ENCODE results near the gene CCDC122. TPM values are rescaled to one million over a fixed set of nuclear protein-coding genes. Genes with fewer than 3 reads are reported as not detected.

Gene CCDC122
- total RNA-seq, 5 donors from 2014 or later (not counting 1 experiment from before 2014, with no cell fraction given), result 0.44 to 4.1 (median 0.78) TPM

DNA sequence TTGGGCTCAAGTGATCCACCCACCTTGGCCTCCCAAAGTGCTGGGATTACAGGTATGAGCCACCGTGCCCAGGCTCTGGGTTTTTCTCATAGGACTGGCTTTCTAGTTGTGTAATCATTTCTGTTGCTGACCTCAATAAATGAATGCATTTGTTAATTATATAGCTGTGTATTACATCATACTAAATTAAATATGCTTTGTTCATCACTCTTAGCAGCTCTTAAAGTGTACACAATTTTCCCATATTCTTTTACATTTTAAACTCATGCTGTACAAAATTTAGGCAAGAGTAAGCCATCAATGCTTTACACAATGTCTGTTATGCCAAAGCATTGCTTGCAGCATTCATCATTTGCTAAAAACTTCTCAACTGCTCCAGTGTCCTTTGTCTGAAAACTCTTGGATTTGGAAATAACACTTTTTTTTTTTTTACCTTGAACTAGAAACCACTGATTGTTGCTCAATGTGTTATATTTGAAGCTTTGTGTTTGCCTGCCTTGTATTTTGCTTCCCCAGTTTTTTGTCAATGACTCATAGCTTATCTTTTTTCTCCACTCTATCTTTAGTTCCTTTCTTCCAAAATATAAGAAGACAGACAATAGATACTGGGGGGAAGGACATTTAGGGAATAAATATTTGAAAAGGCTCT lies 31.4 kb downstream of the CCDC122 start:
- DNase-seq (no peak), ATAC-seq (replicated peaks in 1 of 4) (no peak)
- Histone ChIP-seq H3K36me3 (ENCODE audit: control insufficient read depth in 2 of 2, extremely low read depth in 1 of 2, insufficient read depth in 1 of 2, low read length in 1 of 2) (no peaks in the 10 kb centered on the region), H3K9me3 (no peaks in the 10 kb centered on the region), H3K4me3 (ENCODE audit: control insufficient read depth in 1 of 2, extremely low read depth in 1 of 2, low read length in 1 of 2) (no peak overlapping the region), H3K4me1 (ENCODE audit: control insufficient read depth in 1 of 2, extremely low read depth in 1 of 2, insufficient read depth in 2 of 2, low read length in 2 of 2) (no peaks in the 10 kb centered on the region), H3K27me3 (replicated peaks in 1 of 2; ENCODE audit: control insufficient read depth in 2 of 2, extremely low read depth in 1 of 2, insufficient read depth in 2 of 2, low read length in 1 of 2) (peaks cover 0 to 4% of the 10 kb centered on the region in 2 experiments), H3K27ac (ENCODE audit: low read length) (no peak overlapping the region)
- Mint-ChIP-seq H3K4me3 (no peak overlapping the region), H3K27ac (no peak overlapping the region), H3K27me3 (peaks cover 5 to 9% of the 10 kb centered on the region in 2 donors), H3K9me3 (peaks cover 24 to 38% (median 38%) of the 10 kb centered on the region in 3 donors), H3K4me1 (no peaks in the 10 kb centered on the region), H3K36me3 (peaks cover 34% of the 10 kb centered on the region)
- WGBS (ENCODE audit: insufficient coverage), result no CpG with 5 or more reads among the region's 1 CpG
- POLR2A ChIA-PET, result no interaction called here
- CTCF ChIA-PET, result interaction anchor here in 1 of 2 donors (0.7 kb wide), 1 partner anchor 967 kb away, joined by 4 read pairs; no protein-coding TSS in a partner anchor

DNA sequence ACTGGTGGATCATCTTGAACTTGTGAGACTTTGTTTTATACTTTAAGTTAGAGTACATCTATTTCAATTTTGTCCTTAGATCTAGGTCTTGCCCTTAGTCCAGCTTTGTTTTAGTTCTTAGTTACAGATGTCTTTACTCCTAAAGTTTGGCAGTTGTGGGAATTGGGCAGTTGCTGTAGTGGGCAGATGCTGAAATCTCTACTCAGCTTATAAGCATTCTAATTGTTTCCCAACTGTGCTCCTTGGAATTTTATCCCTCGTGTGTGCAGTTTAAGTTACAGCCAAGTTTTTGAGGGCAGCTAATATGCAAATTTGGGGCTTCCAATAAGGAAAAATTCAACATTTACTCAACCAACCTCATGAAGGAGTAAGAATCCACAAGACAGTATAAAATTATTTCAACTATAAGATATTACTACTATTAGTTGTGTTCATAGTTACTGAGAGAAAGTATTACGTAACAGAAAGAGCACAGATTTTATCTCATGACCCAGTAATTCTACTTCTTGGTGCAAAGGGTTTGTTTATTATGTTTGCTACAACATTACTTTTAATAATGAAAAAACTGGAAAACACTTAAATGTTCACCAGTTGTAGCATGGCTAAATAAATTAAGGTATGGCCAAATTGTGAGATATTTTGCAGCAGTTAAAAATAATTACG lies 32.9 kb downstream of the CCDC122 start:
- Mint-ChIP-seq H3K27ac (no peak overlapping the region), H3K36me3 (peaks cover 22% of the 10 kb centered on the region), H3K9me3 (peaks cover 11 to 25% (median 23%) of the 10 kb centered on the region in 3 donors), H3K4me3 (no peak overlapping the region), H3K27me3 (peaks cover 5 to 9% of the 10 kb centered on the region in 2 donors), H3K4me1 (no peaks in the 10 kb centered on the region)
- H3K27me3 ChIP-seq (replicated peaks in 1 of 2; ENCODE audit: control insufficient read depth in 2 of 2, extremely low read depth in 1 of 2, insufficient read depth in 2 of 2, low read length in 1 of 2), result peaks cover 0 to 4% of the 10 kb centered on the region in 2 experiments
- no peaks in the 10 kb centered on the region for H3K36me3 ChIP-seq (ENCODE audit: control insufficient read depth in 2 of 2, extremely low read depth in 1 of 2, insufficient read depth in 1 of 2, low read length in 1 of 2)
- no peaks in the 10 kb centered on the region for H3K9me3 ChIP-seq
- POLR2A ChIA-PET, result no interaction called here
- no peak overlapping the region for H3K27ac ChIP-seq (ENCODE audit: low read length)
- no CpG with 5 or more reads among the region's 3 CpGs for WGBS (ENCODE audit: insufficient coverage)
- ATAC-seq (replicated peaks in 1 of 4) (no peak), DNase-seq (no peak)
- H3K4me3 ChIP-seq (ENCODE audit: control insufficient read depth in 1 of 2, extremely low read depth in 1 of 2, low read length in 1 of 2), result no peak overlapping the region
- H3K4me1 ChIP-seq (ENCODE audit: control insufficient read depth in 1 of 2, extremely low read depth in 1 of 2, insufficient read depth in 2 of 2, low read length in 2 of 2), result no peaks in the 10 kb centered on the region
- CTCF ChIA-PET, result interaction anchor here in 1 of 2 donors (0.5 kb wide), 1 partner anchor 878 kb away, joined by 3 read pairs; no protein-coding TSS in a partner anchor

DNA sequence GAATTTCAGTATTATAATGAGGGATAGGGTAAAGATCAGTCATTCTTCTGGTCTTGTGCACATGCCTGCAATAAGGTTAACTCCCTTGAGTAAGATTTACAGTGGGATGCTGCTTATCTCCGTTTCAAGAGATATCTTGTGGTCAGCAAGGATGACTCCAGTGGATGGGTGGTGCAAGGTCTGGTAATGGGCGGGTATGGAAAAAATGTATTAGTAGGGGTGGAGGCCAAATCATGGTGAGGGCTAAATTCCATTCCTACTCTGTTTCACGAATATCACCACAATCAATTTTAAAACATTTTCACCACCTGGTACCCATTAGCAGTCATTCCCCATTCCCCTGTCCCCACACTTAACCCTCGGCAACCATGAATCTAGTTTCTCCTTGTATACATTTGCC lies 40.6 kb downstream of the CCDC122 start:
- Mint-ChIP-seq H3K27me3 (no peaks in the 10 kb centered on the region), H3K36me3 (no peaks in the 10 kb centered on the region), H3K4me1 (no peaks in the 10 kb centered on the region), H3K27ac (no peak overlapping the region), H3K9me3 (peaks cover 0 to 10% (median 0%) of the 10 kb centered on the region in 3 donors), H3K4me3 (no peak overlapping the region)
- Histone ChIP-seq H3K4me1 (ENCODE audit: control insufficient read depth in 1 of 2, extremely low read depth in 1 of 2, insufficient read depth in 2 of 2, low read length in 2 of 2) (no peaks in the 10 kb centered on the region), H3K27ac (ENCODE audit: low read length) (no peak overlapping the region), H3K4me3 (ENCODE audit: control insufficient read depth in 1 of 2, extremely low read depth in 1 of 2, low read length in 1 of 2) (no peak overlapping the region), H3K9me3 (no peaks in the 10 kb centered on the region), H3K27me3 (replicated peaks in 1 of 2; ENCODE audit: control insufficient read depth in 2 of 2, extremely low read depth in 1 of 2, insufficient read depth in 2 of 2, low read length in 1 of 2) (no peaks in the 10 kb centered on the region), H3K36me3 (ENCODE audit: control insufficient read depth in 2 of 2, extremely low read depth in 1 of 2, insufficient read depth in 1 of 2, low read length in 1 of 2) (no peaks in the 10 kb centered on the region)
- ChIA-PET POLR2A (no interaction called here), CTCF (no interaction called here)
- no peak for ATAC-seq (replicated peaks in 1 of 4)
- no CpG with 5 or more reads among the region's 4 CpGs for WGBS (ENCODE audit: insufficient coverage)
- no peak for DNase-seq

DNA sequence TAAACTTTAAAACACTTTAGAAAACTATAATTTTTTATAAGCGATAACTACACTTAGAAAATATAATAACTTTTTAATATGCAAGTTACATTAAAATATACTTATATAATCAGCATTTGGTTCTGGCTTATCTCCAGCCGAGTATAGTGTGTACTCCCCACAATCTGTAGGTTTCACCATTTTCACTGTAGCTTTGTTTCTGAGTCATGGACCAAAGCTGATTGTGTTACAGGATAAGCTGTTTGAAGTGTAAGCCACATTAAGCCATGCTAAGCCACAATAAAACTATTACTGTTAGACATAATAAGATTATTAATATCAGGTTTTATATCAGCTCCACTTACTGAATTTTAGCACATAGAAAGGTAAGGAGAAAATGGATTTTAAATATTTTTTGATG lies 43.8 kb downstream of the CCDC122 start:
- H3K9me3 ChIP-seq, result no peaks in the 10 kb centered on the region
- Mint-ChIP-seq H3K27ac (no peak overlapping the region), H3K27me3 (peaks cover under 1 to 7% of the 10 kb centered on the region in 2 donors), H3K9me3 (peaks cover 0 to 5% (median 0%) of the 10 kb centered on the region in 3 donors), H3K36me3 (no peaks in the 10 kb centered on the region), H3K4me1 (no peaks in the 10 kb centered on the region), H3K4me3 (no peak overlapping the region)
- DNase-seq (no peak), ATAC-seq (replicated peaks in 1 of 4) (no peak)
- no peaks in the 10 kb centered on the region for H3K4me1 ChIP-seq (ENCODE audit: control insufficient read depth in 1 of 2, extremely low read depth in 1 of 2, insufficient read depth in 2 of 2, low read length in 2 of 2)
- WGBS (ENCODE audit: insufficient coverage), result no CpG with 5 or more reads among the region's 2 CpGs
- no peaks in the 10 kb centered on the region for H3K27me3 ChIP-seq (replicated peaks in 1 of 2; ENCODE audit: control insufficient read depth in 2 of 2, extremely low read depth in 1 of 2, insufficient read depth in 2 of 2, low read length in 1 of 2)
- no peaks in the 10 kb centered on the region for H3K36me3 ChIP-seq (ENCODE audit: control insufficient read depth in 2 of 2, extremely low read depth in 1 of 2, insufficient read depth in 1 of 2, low read length in 1 of 2)
- H3K27ac ChIP-seq (ENCODE audit: low read length), result no peak overlapping the region
- CTCF ChIA-PET, result no interaction called here
- POLR2A ChIA-PET, result no interaction called here
- no peak overlapping the region for H3K4me3 ChIP-seq (ENCODE audit: control insufficient read depth in 1 of 2, extremely low read depth in 1 of 2, low read length in 1 of 2)

DNA sequence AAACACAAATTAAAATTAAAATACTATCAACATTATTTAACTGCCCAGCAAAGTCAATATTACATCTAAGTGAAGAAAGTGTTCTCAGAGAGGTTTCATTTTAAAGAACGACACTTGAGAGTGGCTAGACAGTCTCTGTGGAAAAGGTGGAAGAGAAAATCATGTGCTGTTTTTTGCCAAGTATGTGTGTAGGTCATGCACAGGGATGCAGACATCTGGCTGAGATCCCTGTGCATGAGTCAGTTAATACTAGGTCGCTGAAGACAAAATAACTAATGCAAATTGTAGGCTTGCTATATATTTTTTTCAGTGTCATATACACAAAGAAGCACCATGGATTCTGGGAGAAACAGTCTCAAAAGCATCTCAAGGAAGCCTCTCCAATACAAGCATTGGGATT lies 48.5 kb downstream of the CCDC122 start:
- Mint-ChIP-seq H3K27me3 (peaks cover 6 to 24% of the 10 kb centered on the region in 2 donors), H3K4me3 (no peak overlapping the region), H3K4me1 (no peaks in the 10 kb centered on the region), H3K27ac (no peak overlapping the region), H3K9me3 (no peaks in the 10 kb centered on the region), H3K36me3 (no peaks in the 10 kb centered on the region)
- no peaks in the 10 kb centered on the region for H3K27me3 ChIP-seq (replicated peaks in 1 of 2; ENCODE audit: control insufficient read depth in 2 of 2, extremely low read depth in 1 of 2, insufficient read depth in 2 of 2, low read length in 1 of 2)
- ATAC-seq (replicated peaks in 1 of 4) (no peak), DNase-seq (no peak)
- no peak overlapping the region for H3K4me3 ChIP-seq (ENCODE audit: control insufficient read depth in 1 of 2, extremely low read depth in 1 of 2, low read length in 1 of 2)
- H3K27ac ChIP-seq (ENCODE audit: low read length), result no peak overlapping the region
- ChIA-PET CTCF (no interaction called here), POLR2A (no interaction called here)
- no peaks in the 10 kb centered on the region for H3K9me3 ChIP-seq
- no peaks in the 10 kb centered on the region for H3K36me3 ChIP-seq (ENCODE audit: control insufficient read depth in 2 of 2, extremely low read depth in 1 of 2, insufficient read depth in 1 of 2, low read length in 1 of 2)
- no peaks in the 10 kb centered on the region for H3K4me1 ChIP-seq (ENCODE audit: control insufficient read depth in 1 of 2, extremely low read depth in 1 of 2, insufficient read depth in 2 of 2, low read length in 2 of 2)
- 80% methylated on average over 1 of the region's 2 CpGs for WGBS (ENCODE audit: insufficient coverage)

DNA sequence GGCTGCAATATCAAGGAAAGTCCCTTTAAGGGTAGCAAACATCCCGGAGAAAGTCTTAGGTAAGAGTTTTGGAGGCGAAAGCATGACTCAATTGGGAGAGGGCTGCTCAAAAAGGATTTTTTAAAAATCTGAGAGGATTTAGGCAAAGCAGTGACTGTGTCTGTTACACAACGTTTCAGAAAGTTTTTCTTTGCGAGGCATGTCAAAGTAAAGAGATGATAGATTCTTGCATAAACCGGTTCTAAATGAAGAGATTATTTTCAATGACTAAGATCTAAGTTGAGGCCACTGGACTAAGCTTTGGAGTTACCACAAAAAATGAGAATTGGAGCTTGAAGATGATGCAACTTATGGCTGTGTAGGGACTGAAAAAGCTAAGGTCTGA lies 49.1 kb downstream of the CCDC122 start:
- DNase-seq (no peak), ATAC-seq (replicated peaks in 1 of 4) (no peak)
- CTCF ChIA-PET, result no interaction called here
- no peak overlapping the region for H3K27ac Mint-ChIP-seq
- no peaks in the 10 kb centered on the region for H3K4me1 Mint-ChIP-seq
- no peak overlapping the region for H3K4me3 Mint-ChIP-seq
- Histone ChIP-seq H3K4me3 (ENCODE audit: control insufficient read depth in 1 of 2, extremely low read depth in 1 of 2, low read length in 1 of 2) (no peak overlapping the region), H3K27ac (ENCODE audit: low read length) (no peak overlapping the region), H3K4me1 (ENCODE audit: control insufficient read depth in 1 of 2, extremely low read depth in 1 of 2, insufficient read depth in 2 of 2, low read length in 2 of 2) (no peaks in the 10 kb centered on the region), H3K36me3 (ENCODE audit: control insufficient read depth in 2 of 2, extremely low read depth in 1 of 2, insufficient read depth in 1 of 2, low read length in 1 of 2) (no peaks in the 10 kb centered on the region), H3K27me3 (replicated peaks in 1 of 2; ENCODE audit: control insufficient read depth in 2 of 2, extremely low read depth in 1 of 2, insufficient read depth in 2 of 2, low read length in 1 of 2) (no peaks in the 10 kb centered on the region), H3K9me3 (no peaks in the 10 kb centered on the region)
- POLR2A ChIA-PET, result no interaction called here
- no peaks in the 10 kb centered on the region for H3K9me3 Mint-ChIP-seq
- H3K27me3 Mint-ChIP-seq, result peaks cover 6 to 26% of the 10 kb centered on the region in 2 donors
- no peaks in the 10 kb centered on the region for H3K36me3 Mint-ChIP-seq
- WGBS (ENCODE audit: insufficient coverage), result 89% methylated on average over 5 of the region's 5 CpGs

Measured in T-cell (primary cell).